Activated CD8-positive, alpha-beta T cell treated with anti-CD3 and anti-CD28 coated beads for 36 hours (primary cell): ENCODE data around the gene SBK3. TPM values are rescaled to one million over a fixed set of nuclear protein-coding genes. Genes with fewer than 3 reads are reported as not detected.

Source experiments
- ATAC-seq: fragments of 200-7000 bp; cut with Tn5 transposase; one replicate; pipeline ENCODE4 v1.10.0; 2021; ENCODE audit warnings: mild to moderate bottlenecking, moderate library complexity
- CTCF ChIA-PET: fragments of 350-600 bp; sonication (Branson Sonifier 250); formaldehyde crosslinking; loops from one replicate; lab custom pipeline; 2021; ENCODE audit warnings: antibody characterized with exemption; lab: Charles Lee
- POLR2A ChIA-PET: fragments of 350-600 bp; sonication (Branson Sonifier 250); formaldehyde crosslinking; loops from one replicate; lab custom pipeline; 2021; ENCODE audit warnings: antibody characterized with exemption; lab: Charles Lee
- DNase-seq: peaks from one replicate; pipeline ENCODE4 v3.0.0-alpha.2; 2020
- H3K27ac Mint-ChIP-seq: one replicate; pipeline ENCODE4 v1.8.0; 2021; ENCODE audit warnings: mild to moderate bottlenecking, mixed read lengths
- H3K27me3 Mint-ChIP-seq: one replicate; pipeline ENCODE4 v1.8.0; 2021; ENCODE audit warnings: mixed read lengths
- H3K36me3 Mint-ChIP-seq: one replicate; pipeline ENCODE4 v1.8.0; 2021; ENCODE audit warnings: low read depth, mixed read lengths
- H3K4me1 Mint-ChIP-seq: one replicate; pipeline ENCODE4 v1.8.0; 2021; ENCODE audit warnings: low read depth, mixed read lengths
- H3K4me3 Mint-ChIP-seq: one replicate; pipeline ENCODE4 v1.8.0; 2021; ENCODE audit warnings: mild to moderate bottlenecking, moderate library complexity, mixed read lengths
- H3K9me3 Mint-ChIP-seq: one replicate; pipeline ENCODE4 v1.8.0; 2021; ENCODE audit warnings: mixed read lengths
- CTCF ChIP-seq: fragments of 200-600 bp; IDR thresholded peaks from one replicate; pipeline ENCODE4 v1.8.0; 2022; ENCODE audit warnings: antibody characterized with exemption, mild to moderate bottlenecking
- intact Hi-C: fragments of 100-400 bp; cut with micrococcal nuclease; formaldehyde crosslinking; loops from one replicate; pipeline ENCODE4 v1.10.0; 2022
- total RNA-seq, 2 experiments: library from RNA; stranded (reverse); gene quantifications; one replicate each; pipeline ENCODE4 v1.2.3, GENCODE V29; 2021

Gene SBK3
- total RNA-seq, 2 experiments from 2014 or later: not detected

- intact Hi-C loops: no loop called here
- peaks cover 2% of the 10 kb centered on the region for H3K4me1 Mint-ChIP-seq
- no peaks in the 10 kb centered on the region for H3K36me3 Mint-ChIP-seq
- H3K27ac Mint-ChIP-seq: no peak overlapping the region
- DNase-seq: no peak
- H3K9me3 Mint-ChIP-seq: no peaks in the 10 kb centered on the region
- peaks cover 3% of the 10 kb centered on the region for H3K27me3 Mint-ChIP-seq
- H3K4me3 Mint-ChIP-seq: no peak overlapping the region
- no peak for TF ChIP-seq CTCF
- CTCF ChIA-PET: interaction anchor here (0.6 to 1.3 kb wide), 3 partner anchors 32 to 54 kb away, joined by 3 to 4 read pairs (median 4); no protein-coding TSS in a partner anchor
- POLR2A ChIA-PET: no interaction called here
- ATAC-seq: no peak
Observed at GRCh38 chr19:55552206-55552605, 6.9 kb upstream of the SBK3 start.

GRCh38 chr19:55550321-55550650 lies 4.9 kb upstream of the SBK3 start:
- ATAC-seq (no peak), DNase-seq (no peak)
- no peak for TF ChIP-seq CTCF
- H3K27me3 Mint-ChIP-seq: peaks cover 9% of the 10 kb centered on the region
- ChIA-PET POLR2A (interaction anchor here (1.1 kb wide), 1 partner anchor 350 kb away, joined by 3 read pairs; no protein-coding TSS in a partner anchor), CTCF (no interaction called here)
- intact Hi-C loops: no loop called here
- H3K9me3 Mint-ChIP-seq: no peaks in the 10 kb centered on the region
- H3K27ac Mint-ChIP-seq: no peak overlapping the region
- H3K4me1 Mint-ChIP-seq: peaks cover 2% of the 10 kb centered on the region
- no peaks in the 10 kb centered on the region for H3K36me3 Mint-ChIP-seq
- no peak overlapping the region for H3K4me3 Mint-ChIP-seq

- ChIA-PET POLR2A (interaction anchor here (1.1 kb wide), 1 partner anchor 349 kb away, joined by 3 read pairs; no protein-coding TSS in a partner anchor), CTCF (no interaction called here)
- H3K27me3 Mint-ChIP-seq: peaks cover 9% of the 10 kb centered on the region
- H3K4me3 Mint-ChIP-seq: no peak overlapping the region
- ATAC-seq (no peak), DNase-seq (no peak)
- no peaks in the 10 kb centered on the region for H3K9me3 Mint-ChIP-seq
- no peak for TF ChIP-seq CTCF
- no peak overlapping the region for H3K27ac Mint-ChIP-seq
- no peaks in the 10 kb centered on the region for H3K36me3 Mint-ChIP-seq
- intact Hi-C loops: no loop called here
- H3K4me1 Mint-ChIP-seq: peaks cover 2% of the 10 kb centered on the region
Observed at GRCh38 chr19:55549500-55550320, 4.4 kb upstream of the SBK3 start.

- Mint-ChIP-seq H3K9me3 (no peaks in the 10 kb centered on the region), H3K36me3 (no peaks in the 10 kb centered on the region), H3K4me1 (peaks cover 2% of the 10 kb centered on the region), H3K27ac (no peak overlapping the region), H3K4me3 (no peak overlapping the region), H3K27me3 (peaks cover 7% of the 10 kb centered on the region)
- CTCF ChIA-PET: interaction anchor here (0.6 kb wide), 1 partner anchor 598 kb away, joined by 3 read pairs; no protein-coding TSS in a partner anchor
- POLR2A ChIA-PET: no interaction called here
- intact Hi-C loops: no loop called here
- DNase-seq (no peak), ATAC-seq (no peak)
- TF ChIP-seq CTCF: no peak
Observed at GRCh38 chr19:55546822-55547614, 1.7 kb upstream of the SBK3 start.

GRCh38 chr19:55546011-55546410 lies 668 bp upstream of the SBK3 start:
- H3K4me1 Mint-ChIP-seq: peaks cover 2% of the 10 kb centered on the region
- DNase-seq: no peak
- no peak overlapping the region for H3K27ac Mint-ChIP-seq
- H3K36me3 Mint-ChIP-seq: no peaks in the 10 kb centered on the region
- ChIA-PET POLR2A (no interaction called here), CTCF (no interaction called here)
- no peak for TF ChIP-seq CTCF
- no peak for ATAC-seq
- intact Hi-C loops: no loop called here
- H3K9me3 Mint-ChIP-seq: no peaks in the 10 kb centered on the region
- peaks cover 7% of the 10 kb centered on the region for H3K27me3 Mint-ChIP-seq
- H3K4me3 Mint-ChIP-seq: no peak overlapping the region
